GM18870 (cell line): ENCODE results near the gene NSMCE1.

ENCODE experiments used
- ATAC-seq: cut with Tn5 transposase; IDR thresholded peaks from one replicate; pipeline ENCODE4 v1.9.1; 2021; ENCODE audit warnings: moderate library complexity; ENCODE audit not compliant: unreplicated experiment

Gene NSMCE1

DNA sequence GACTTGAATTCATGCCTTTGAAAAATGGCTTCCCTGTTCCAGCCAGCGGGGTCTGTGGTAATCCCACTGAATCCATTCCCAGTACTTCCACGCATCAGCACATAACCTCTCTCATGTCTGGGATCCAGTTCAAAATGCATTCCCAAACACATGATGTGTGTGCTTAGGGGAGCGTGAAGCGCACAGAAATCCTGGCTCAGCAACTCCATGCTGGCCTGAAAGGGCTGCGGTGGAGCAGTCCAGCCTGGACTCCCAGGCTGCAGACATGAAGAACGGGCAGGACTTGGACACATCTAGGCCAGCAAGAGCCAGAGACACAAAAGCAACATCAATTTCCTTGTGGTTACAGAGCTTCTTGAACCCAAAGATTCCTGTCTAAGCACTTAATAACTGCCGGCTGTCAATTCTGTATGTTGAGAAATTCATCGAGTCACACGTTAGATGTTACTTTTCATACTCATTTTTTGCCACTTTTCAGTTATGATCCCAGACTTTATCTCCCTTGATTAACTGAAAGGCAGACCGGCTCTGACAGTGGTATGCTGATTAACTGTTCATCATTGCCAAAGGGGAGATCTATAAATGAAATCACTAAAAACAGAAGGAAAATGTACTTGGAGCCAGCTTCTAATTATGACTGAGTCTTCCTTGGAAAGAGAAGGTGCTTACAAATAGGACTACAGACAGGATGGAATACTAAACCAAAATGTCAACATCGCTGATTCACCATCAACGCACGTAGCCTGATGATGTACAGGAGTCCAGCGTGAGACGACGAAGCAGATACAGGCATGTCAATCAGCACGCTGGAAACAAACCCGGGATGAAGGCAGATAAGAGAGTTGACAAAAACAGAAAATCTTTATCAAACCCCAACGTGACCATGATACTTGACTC lies 23.0 kb downstream of the NSMCE1 start:
- ATAC-seq = no peak

DNA sequence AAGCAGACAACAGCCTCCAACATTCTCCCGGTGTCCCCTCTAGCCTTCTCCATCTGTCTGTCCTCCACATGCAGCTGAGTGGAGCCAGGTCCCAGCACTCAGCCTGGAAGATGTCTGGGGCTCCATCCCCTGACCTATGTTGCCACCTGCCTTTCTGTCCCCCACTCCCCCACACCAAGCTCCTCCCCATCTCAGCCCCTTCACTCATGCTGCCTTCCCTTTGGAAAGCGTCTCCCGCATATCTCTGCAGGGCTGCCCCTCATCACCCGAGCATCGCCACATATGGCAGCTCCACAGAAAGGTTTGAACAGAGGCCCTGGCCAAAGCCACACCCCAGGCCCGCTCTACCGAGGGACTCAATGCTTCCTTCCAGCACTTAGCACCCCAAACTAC lies 24.2 kb downstream of the NSMCE1 start:
- ATAC-seq = no peak

DNA sequence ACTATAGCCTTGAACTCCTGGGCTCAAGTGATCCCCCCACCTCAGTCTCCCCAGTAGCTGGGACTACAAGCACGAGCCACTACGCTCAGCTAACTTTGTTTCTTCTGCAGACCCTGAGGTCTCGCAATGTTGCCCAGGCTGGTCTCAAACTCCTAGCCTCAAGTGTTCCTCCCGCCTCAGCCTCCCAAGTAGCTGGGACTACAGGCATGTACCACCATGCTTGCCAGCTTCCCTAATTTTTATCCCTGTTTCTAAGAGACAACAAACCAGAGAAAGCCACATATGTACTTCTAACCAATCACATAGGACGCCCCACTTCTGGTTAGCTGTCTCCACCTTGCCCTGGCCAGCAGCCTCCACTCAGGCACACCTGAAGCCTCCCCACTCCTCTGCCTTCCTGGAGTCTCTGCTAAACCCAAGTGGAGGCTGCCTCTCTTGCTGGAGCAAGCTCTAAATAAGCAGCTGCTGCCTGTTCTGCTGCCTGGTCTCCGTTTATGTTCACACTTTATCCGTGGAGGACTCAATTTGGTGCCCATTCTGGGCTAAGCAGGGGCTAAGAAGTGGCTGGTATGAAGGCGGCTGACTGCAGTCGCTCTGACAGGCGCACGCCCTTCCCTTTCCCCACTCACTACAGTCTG lies 24.7 kb downstream of the NSMCE1 start:
- ATAC-seq = no peak

DNA sequence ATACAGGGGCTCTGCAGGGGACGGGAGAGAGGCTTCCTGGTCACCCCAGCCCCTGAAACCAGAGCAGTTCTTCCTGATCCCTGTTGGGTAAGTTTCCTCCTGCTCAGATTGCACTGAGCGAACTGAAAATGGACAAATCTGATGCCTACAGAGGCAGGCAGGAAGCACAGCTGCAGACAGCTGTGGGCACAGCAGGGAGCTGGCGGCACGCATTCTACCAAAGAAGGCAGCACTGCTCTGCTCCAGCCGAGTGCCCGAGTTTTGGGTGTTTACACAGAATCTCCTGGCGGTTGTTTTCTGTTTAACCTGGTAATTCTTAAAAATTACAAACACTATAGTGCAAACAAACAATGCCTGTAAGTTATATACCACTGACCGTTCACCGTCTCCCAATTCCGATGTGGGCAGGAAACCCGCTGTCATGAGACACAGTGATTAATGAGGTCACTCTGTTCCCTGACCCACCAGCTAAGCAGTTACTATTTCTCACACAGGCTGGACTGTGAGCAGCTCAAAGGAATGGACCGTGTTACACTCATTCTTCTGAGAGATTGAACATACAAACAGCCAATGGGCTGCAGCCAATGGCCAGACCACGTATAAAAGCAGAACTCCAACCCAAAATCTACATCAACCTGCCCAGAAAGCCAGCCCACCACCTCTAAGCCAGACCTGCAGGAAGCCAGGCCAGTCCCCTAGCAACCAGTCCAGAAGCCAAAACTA lies 25.5 kb downstream of the NSMCE1 start:
- peak; percentile 62 for ATAC-seq

DNA sequence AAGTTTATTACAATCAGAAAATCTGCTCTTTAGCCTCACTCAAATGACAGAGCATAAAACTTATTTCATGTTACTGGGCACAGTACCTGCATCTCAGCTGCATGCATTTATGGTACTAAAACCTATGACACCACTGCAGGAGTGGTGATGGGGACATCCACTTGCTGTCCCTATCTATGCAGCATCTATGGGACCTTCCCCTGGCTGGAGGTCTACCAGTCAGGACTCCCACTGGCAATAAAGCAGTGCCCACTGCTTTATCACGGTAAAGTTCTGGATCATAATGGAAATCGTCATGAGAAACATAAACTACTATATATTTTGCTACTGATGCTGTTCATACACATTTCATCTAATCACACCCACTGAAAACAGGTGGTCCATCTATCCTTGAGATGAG lies 26.2 kb downstream of the NSMCE1 start:
- ATAC-seq = no peak

DNA sequence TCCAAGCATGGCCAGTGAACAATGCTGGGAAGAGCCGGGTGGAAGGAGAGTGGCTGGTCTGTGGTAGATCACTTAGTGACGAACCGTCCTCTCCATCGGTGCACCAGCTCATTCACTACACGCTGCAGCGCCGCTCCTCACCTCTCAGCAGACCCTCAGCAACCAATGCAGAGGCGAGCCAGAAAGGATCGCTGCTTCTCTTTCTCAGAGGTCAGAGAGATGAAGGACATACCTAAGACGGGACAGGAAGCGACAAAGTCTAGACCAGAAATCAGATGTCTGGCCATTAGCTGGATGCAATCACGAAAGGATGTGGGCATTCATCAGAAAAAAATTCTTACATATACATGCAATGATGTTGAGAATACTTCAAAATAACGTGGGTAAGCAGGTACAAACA lies 26.9 kb downstream of the NSMCE1 start:
- no peak for ATAC-seq

DNA sequence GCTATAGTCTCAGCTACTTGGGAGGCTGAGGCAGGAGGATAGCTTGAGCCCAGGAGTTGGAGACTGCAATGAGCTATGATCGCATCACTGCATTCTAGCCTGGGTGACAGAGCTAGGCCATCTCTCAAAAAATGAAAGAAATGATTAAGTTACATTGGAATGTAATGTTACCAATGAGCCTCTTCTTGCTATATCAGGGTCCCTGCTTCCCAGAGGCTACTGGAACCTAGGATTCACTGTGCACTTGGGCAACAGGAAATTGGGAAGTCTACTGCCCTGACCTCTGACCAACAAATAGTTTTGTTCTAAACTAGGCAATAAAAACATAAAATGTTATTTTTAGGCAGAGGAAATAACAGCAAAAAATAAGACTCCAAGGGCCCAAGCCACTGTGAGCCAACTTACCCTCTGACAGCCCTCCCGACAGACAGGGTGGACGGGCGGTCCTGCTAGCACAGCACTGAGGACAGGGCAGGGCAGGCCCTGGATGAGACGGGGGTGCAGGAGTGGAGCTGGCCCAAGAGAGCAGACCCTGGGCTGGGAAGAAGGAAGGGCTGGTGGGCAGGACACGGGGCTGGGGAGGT lies 27.5 kb downstream of the NSMCE1 start:
- no peak for ATAC-seq

DNA sequence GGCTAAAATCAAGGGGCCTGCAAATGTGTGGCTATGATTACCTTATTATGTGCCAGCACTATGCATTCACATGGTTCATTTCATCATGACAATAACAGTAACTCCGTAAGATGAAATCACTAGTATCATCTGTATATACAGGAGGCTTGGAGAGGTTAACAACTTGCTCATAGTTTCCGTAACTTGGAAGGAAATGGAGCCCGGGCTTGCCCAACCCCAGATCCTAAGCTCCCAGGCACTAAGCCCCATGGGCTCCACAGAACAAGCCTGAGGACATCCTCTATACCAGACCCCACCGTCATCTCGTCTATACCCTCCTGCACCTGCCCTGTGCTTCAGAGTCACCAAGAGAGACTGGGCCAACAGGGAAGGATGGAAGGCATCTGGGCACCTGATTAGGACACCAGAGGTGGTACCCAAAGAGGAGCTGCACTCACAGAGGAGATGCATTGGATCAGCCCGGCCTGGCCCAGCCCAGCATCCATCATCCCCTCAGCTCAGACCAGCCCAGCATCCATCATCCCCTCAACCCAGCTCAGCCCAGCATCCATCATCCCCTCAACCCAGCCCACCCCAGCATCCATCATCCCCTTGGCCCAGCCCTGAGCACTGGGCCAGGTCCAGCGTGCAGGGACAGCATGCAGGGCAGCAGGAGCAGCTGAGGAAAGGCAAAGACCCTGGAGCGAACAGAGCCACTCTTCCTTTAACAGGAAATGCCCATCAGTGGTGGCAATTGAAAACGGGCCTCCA lies 28.5 kb downstream of the NSMCE1 start:
- ATAC-seq = no peak

DNA sequence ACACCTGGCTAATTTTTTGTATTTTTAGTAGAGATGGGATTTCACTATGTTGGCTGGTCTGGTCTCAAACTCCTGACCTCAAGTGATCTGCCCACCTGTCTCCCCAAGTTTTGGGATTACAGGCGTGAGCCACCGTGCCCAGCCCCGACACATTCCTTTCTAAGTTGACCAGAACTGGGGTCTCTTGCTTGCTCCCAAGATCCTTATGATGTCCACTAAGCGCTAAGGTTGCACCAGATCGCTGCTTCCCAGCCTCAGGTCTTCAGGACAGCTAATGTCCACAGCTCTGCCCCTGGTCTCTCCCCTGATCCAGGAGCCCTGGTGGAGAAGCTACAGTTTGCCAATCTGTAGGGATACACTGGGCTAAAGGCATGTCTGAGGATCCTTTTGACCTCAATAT lies 29.5 kb downstream of the NSMCE1 start:
- ATAC-seq = no peak

DNA sequence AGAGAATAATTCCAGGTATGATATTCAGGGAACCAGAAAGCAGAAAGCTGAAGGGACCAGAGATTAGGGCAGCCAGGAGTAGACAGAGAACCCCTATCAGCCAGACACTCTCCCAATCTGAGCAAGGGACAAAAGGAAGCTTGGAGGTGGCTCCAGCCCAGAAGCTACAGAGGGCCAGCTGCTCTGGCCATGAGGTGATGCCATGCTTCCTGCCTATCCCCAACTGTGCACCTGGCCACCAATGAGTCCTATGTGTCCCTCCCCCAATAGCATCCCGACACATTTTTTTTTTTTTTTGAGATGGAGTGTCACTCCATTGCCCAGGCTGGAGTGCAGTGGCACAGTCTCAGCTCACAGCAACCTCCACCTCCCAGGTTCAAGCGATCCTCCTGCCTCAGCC lies 30.0 kb downstream of the NSMCE1 start:
- ATAC-seq = no peak

DNA sequence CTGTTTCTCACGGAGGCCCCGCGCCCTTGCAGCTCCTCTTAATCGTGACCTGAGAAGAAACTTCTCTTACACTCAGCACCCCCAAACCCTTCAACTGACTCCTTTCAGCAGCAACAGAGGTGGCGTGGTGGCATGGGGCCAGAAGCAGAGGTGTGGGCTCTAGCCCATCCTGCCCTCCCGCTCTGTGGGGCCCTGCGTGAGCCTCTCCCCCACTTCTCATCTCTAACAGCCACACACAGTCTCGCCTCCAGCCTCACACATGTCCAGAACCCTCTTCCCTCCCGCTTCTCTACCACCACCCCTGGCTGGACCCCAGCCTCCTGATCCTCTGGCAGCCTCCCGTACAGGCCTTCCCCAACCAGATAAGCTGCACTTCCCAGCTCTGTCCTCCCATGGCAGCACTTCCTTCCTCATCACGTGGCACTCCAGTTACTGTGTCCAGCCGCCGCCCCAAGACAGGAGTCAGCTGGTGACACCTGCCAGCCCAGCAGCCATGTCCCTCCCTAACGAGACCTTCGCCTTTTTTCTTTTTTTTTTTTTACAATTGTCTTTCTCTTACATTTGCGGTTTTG lies 30.5 kb downstream of the NSMCE1 start:
- ATAC-seq = peak; percentile 1

DNA sequence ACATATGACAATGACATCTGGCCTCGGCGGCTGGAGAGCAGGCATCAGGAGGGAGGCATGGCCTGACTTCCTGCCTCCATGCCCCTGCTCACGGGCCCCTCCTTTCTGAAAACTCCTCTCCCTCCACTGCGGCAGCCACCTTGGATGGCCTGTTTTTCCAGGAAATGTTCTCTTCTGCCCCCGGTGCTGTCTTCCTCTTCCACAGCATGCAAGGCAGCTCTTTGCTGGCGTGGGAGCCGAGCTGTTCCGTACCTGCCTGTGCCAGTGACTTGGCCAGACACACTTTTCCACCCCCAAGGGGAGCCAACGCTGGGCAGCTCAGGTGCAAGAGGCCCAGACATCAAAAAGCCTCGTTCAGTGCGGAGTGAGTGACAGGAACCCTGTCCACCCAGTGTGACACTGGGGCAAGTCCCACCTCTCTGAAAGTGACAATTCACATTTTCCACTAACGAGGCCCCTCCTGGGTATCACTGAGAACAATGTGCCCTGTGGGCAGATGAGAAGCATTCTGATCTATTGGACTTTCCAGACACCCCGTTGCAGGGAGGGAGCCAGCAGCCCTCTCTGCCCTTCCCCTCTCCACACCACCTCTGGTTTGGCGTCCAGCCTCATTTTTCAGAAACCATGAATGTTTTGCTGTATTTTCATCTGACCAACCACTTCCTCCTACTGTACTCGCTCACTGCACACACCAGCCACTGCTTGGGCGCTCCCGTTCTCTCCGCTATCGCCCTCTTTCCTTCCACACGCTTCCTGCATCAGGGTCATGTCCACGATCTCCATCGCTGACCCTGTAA lies 31.2 kb downstream of the NSMCE1 start:
- ATAC-seq = peak; percentile 64

DNA sequence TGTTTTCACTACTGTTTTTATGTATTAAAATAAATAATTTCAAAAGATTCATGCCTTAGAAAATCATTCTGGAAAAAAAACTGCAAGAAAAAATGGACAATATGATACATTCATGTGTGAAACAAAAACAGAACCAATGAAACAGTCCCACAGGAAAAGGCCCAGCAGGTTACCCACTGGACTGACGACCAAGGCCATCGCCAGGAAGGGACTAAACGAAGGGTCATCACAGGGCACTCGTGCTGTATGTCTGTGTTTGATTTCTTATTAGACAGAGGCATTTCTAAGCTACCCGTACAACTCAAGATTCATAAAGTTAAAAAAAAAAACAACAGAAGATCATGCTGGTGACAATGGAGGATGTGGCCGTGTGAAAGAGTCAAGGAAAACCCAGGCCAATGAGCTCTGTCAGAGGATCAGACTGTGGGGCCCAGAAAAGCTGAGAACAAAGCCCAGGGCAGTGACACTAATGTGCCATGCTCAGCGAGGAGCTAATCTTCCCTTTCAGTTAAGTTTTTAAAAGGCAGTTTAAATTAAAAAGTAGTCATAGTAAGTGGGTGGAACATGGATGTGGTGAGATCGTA lies 31.8 kb downstream of the NSMCE1 start:
- no peak for ATAC-seq

DNA sequence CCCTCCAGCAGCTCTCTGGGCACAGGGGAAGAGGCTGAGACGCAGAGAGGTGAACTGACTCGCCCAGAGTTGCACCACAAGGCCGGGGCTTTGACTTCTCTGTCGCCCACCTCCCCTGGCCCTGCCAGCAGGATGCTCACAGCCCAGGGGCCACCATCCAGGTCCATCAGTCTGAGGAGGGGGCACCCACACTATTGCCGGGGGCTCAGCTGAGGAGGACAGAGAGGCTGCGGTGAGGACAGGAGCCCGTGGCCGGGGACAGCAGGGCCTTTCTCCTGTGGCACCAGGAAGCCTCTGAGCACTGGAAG lies 32.7 kb downstream of the NSMCE1 start:
- no peak for ATAC-seq

DNA sequence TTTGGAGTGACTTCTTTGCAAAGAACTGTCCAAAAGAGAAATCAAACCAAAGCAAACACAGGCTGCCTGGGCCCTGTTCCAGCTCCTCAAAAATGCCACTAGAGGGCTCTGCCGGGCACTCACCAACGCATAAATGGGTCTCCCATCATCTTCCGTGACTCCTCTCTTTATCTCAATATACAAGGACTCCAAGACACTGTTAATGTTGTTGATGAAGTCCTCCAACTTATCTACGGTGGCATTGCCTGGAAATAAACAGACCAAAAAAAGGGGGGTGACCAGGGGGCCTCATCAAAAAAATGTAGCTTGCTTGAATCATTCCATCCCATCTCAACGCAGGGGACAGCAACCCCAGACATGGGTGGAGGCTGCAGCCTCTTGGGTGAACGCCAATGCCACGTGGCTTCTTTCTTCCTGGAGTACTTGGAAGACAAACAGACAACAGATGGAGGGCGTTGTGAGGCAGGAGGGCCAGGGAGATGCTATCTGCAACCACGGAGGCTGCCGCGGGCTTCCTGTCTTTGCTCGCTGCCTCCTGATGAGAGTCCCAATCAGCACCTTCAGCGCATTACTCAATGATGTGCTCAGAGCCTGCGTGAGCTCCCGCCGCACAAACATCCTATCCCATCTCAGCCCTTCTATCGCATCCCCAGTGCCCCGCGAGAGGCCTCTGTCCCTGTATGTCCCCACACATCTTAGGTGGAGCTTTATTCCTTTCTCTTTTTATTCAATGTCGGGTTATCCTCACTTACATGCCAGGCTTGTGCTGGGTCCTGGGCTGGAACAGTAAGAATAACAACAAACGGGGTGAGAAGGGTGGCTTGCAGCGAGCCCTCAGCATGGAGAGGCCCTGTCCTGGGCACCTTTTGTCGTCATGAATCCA lies 33.3 kb downstream of the NSMCE1 start:
- no peak for ATAC-seq

DNA sequence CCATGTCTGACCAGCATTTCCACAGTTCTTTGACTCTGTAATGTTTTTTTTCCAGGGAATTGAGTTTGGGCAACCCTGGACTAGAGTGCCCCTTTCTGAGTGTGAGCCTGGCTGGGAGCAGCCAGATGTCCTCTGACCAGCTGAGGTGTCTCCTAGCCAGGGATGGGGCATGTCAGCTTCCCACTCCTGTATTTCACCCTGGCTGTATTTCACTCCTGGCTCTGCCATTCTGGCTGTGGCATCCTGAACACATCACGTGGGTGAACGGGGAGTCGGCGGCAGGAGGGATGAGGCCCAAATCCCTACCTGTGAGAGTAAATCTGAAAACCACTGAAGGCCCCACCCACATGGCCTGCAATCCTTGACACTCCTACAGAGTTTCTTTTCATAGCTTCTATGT lies 34.0 kb downstream of the NSMCE1 start:
- ATAC-seq = no peak

DNA sequence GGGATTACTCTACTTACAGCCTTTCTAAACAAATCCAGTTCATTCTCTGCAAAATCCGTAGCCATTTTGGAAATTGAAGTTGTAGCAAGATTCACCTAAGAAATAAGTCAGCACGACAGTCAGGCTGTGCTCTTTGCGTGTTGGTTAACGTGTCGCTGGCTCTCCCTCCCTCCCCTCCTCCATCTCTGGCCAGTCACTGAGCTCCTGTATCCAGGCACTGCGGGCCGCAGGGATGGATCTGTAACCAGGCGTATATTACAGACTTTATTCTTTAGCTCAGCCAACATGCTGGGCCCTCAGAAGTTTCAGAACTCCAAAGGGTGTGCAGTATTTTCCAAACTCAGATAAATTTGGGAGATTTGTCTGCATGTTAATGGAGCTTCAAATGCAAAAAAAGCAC lies 34.4 kb downstream of the NSMCE1 start:
- no peak for ATAC-seq

DNA sequence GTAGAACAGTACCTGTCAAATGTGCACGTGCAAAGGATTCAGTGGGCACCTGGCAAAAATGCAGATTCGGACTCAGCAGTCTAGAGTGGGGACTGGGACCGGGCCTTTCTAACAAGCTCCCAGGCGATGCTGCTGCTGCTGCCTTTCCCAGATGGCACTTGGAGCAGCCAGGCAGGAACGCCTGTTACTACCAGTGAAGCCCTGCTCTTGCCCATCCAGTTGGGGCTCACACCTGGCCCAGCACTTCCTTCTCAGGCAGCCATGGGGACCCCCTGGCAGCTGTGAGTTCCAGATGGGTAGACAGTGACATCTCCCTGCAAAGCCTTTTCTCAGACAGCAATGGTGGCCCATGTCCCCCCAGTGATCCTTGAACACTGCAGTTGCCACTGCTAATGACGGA lies 34.8 kb downstream of the NSMCE1 start:
- ATAC-seq = no peak
